ENCODE results near the gene DIPK1C. TPM values are rescaled to one million over a fixed set of nuclear protein-coding genes. Genes with fewer than 3 reads are reported as not detected.
"Not testable (repeated sequence)": the region's sequence is repeated elsewhere in the genome, so short reads cannot be mapped to it uniquely, and the experiment has no call there.

The DIPK1C gene
- total RNA-seq: 12.3 TPM

- DNase-seq: peak; percentile 54
Measured at GRCh38 chr18:74457043-74457724, at the start of gene DIPK1C. Gene DIPK1C, minus strand, starts transcription at chr18:74457308. Its CDS starts 49 bp downstream, at chr18:74457259.

GRCh38 chr18:74506448-74507084 lies 49.5 kb upstream of the DIPK1C start:
- DNase-seq: no peak

- no peak for DNase-seq
Measured at GRCh38 chr18:74505776-74506175, 48.7 kb upstream of the DIPK1C start.

GRCh38 chr18:74503137-74503536 lies 46.0 kb upstream of the DIPK1C start:
- DNase-seq: no peak

- no peak for DNase-seq
Measured at GRCh38 chr18:74501386-74501785, 44.3 kb upstream of the DIPK1C start.

- DNase-seq: not testable (repeated sequence)
Measured at GRCh38 chr18:74500774-74501173, 43.7 kb upstream of the DIPK1C start.

- no peak for DNase-seq
Measured at GRCh38 chr18:74500372-74500771, 43.3 kb upstream of the DIPK1C start.

- no peak for DNase-seq
Measured at GRCh38 chr18:74499633-74500032, 42.5 kb upstream of the DIPK1C start.

- no peak for DNase-seq
Measured at GRCh38 chr18:74498712-74499627, 41.9 kb upstream of the DIPK1C start.

- no peak for DNase-seq
Measured at GRCh38 chr18:74497778-74498177, 40.7 kb upstream of the DIPK1C start.

GRCh38 chr18:74497324-74497676 lies 40.2 kb upstream of the DIPK1C start:
- no peak for DNase-seq

- peak; percentile 70 for DNase-seq
Measured at GRCh38 chr18:74496508-74497323, 39.6 kb upstream of the DIPK1C start.

GRCh38 chr18:74495581-74496507 lies 38.7 kb upstream of the DIPK1C start, which contains the start of gene CNDP2:
Gene CNDP2, plus strand, starts transcription at chr18:74496363. Its CDS starts 3,611 bp downstream, at chr18:74499974.
- DNase-seq: peak; percentile 99

- no peak for DNase-seq
Measured at GRCh38 chr18:74494514-74494913, 37.4 kb upstream of the DIPK1C start.

GRCh38 chr18:74493689-74494088 lies 36.6 kb upstream of the DIPK1C start:
- no peak for DNase-seq

- DNase-seq: no peak
Measured at GRCh38 chr18:74492259-74492658, 35.2 kb upstream of the DIPK1C start.

- DNase-seq: no peak
Measured at GRCh38 chr18:74489676-74490075, 32.6 kb upstream of the DIPK1C start.

GRCh38 chr18:74488864-74489263 lies 31.8 kb upstream of the DIPK1C start:
- no peak for DNase-seq

GRCh38 chr18:74488354-74488753 lies 31.2 kb upstream of the DIPK1C start:
- no peak for DNase-seq

GRCh38 chr18:74486119-74486849 lies 29.2 kb upstream of the DIPK1C start:
- DNase-seq: no peak
